HG02588 (cell line): Measurements from ENCODE around the gene KCNJ5.

Experiments
- ATAC-seq: cut with Tn5 transposase; IDR thresholded peaks from one replicate; pipeline ENCODE4 v1.9.1; 2021; ENCODE audit warnings: mild to moderate bottlenecking, moderate library complexity; ENCODE audit not compliant: unreplicated experiment

The KCNJ5 gene

GRCh38 chr11:128927683-128928336 lies 36.7 kb downstream of the KCNJ5 start:
- no peak for ATAC-seq

- peak; percentile 97 for ATAC-seq
Observed at GRCh38 chr11:128928400-128928799, 37.2 kb downstream of the KCNJ5 start.

GRCh38 chr11:128929468-128929867 lies 38.3 kb downstream of the KCNJ5 start:
- no peak for ATAC-seq

- ATAC-seq, result no peak
Observed at GRCh38 chr11:128929991-128930390, 38.8 kb downstream of the KCNJ5 start.

- no peak for ATAC-seq
Observed at GRCh38 chr11:128931066-128931465, 39.9 kb downstream of the KCNJ5 start.

- ATAC-seq, result no peak
Observed at GRCh38 chr11:128931668-128932067, 40.5 kb downstream of the KCNJ5 start.

GRCh38 chr11:128933481-128934178 lies 42.5 kb downstream of the KCNJ5 start:
- no peak for ATAC-seq

- ATAC-seq, result no peak
Observed at GRCh38 chr11:128934351-128934750, 43.2 kb downstream of the KCNJ5 start.

GRCh38 chr11:128934926-128935325 lies 43.8 kb downstream of the KCNJ5 start:
- ATAC-seq, result no peak

GRCh38 chr11:128936606-128937251 lies 45.6 kb downstream of the KCNJ5 start:
- no peak for ATAC-seq

- ATAC-seq, result no peak
Observed at GRCh38 chr11:128937480-128937879, 46.3 kb downstream of the KCNJ5 start.

- no peak for ATAC-seq
Observed at GRCh38 chr11:128938156-128938885, 47.2 kb downstream of the KCNJ5 start.

GRCh38 chr11:128939591-128939990 lies 48.4 kb downstream of the KCNJ5 start:
- ATAC-seq, result no peak

- no peak for ATAC-seq
Observed at GRCh38 chr11:128940156-128940555, 49.0 kb downstream of the KCNJ5 start.

GRCh38 chr11:128940603-128941002 lies 49.4 kb downstream of the KCNJ5 start:
- ATAC-seq, result no peak

- no peak for ATAC-seq
Observed at GRCh38 chr11:128941110-128941509, 50.0 kb downstream of the KCNJ5 start.

GRCh38 chr11:128941573-128942271 lies 50.6 kb downstream of the KCNJ5 start:
- no peak for ATAC-seq

GRCh38 chr11:128942272-128942612 lies 51.1 kb downstream of the KCNJ5 start:
- no peak for ATAC-seq

- no peak for ATAC-seq
Observed at GRCh38 chr11:128942817-128943427, 51.8 kb downstream of the KCNJ5 start, which contains the start of gene TP53AIP1. TP53AIP1 (minus strand) TSS chr11:128942871; CDS start chr11:128937818, 5,053 bp downstream.

GRCh38 chr11:128943428-128943976 lies 52.3 kb downstream of the KCNJ5 start:
- ATAC-seq, result no peak
